Neural cell (in vitro differentiated cells): ENCODE results near the gene KYNU. TPM values are rescaled to one million over a fixed set of nuclear protein-coding genes. Genes with fewer than 3 reads are reported as not detected.

Experiments used
- H2AFZ ChIP-seq: fragments of 200-600, 300-800 bp; sonication (generic), shearing (Covaris generic); 2 replicates; pipeline ENCODE4 v1.6.0; 2014; ENCODE audit warnings: low read depth, mild to moderate bottlenecking, antibody characterized with exemption, low read length, moderate library complexity
- H3F3A ChIP-seq: fragments of 200-600 bp; shearing (Covaris generic); 2 replicates; pipeline ENCODE4 v1.6.1; 2016; ENCODE audit warnings: mild to moderate bottlenecking, moderate library complexity, mixed read lengths, antibody characterized with exemption, low read length; ENCODE audit not compliant: insufficient read depth, poor library complexity, severe bottlenecking
- H3K27ac ChIP-seq: fragments of 200-600, 300-800 bp; sonication (generic), shearing (Covaris generic); 2 replicates; pipeline ENCODE4 v1.5.1; 2014; ENCODE audit warnings: mild to moderate bottlenecking, low read length, moderate library complexity
- H3K27me3 ChIP-seq: fragments of 300-800, 200-600 bp; sonication (generic), shearing (Covaris generic); 2 replicates; pipeline ENCODE4 v1.6.0; 2014; ENCODE audit warnings: mild to moderate bottlenecking, low read depth, low read length, moderate library complexity; ENCODE audit not compliant: insufficient read depth
- H3K36me3 ChIP-seq: fragments of 300-800, 200-600 bp; sonication (generic), shearing (Covaris generic); 2 replicates; pipeline ENCODE4 v1.5.1; 2014; ENCODE audit warnings: mild to moderate bottlenecking, antibody characterized with exemption, low read length, moderate library complexity; ENCODE audit not compliant: insufficient read depth
- H3K4me2 ChIP-seq: fragments of 300-800, 200-600 bp; sonication (generic), shearing (Covaris generic); 2 replicates; pipeline ENCODE4 v1.6.0; 2014; ENCODE audit warnings: mild to moderate bottlenecking, low read length
- H3K4me3 ChIP-seq: fragments of 300-800, 200-600 bp; sonication (generic), shearing (Covaris generic); 2 replicates; pipeline ENCODE4 v1.5.1; 2014; ENCODE audit warnings: mild to moderate bottlenecking, low read length, moderate library complexity
- H3K79me2 ChIP-seq: fragments of 200-600 bp; shearing (Covaris generic); replicated peaks from 2 replicates; pipeline ENCODE4 v1.6.0; 2014; ENCODE audit warnings: mild to moderate bottlenecking, low read length, moderate library complexity; ENCODE audit not compliant: insufficient read depth
- H3K9ac ChIP-seq: fragments of 300-800, 200-600 bp; sonication (generic), shearing (Covaris generic); 2 replicates; pipeline ENCODE4 v1.6.1; 2016; ENCODE audit warnings: mild to moderate bottlenecking, low read length, mixed read lengths
- H3K9me2 ChIP-seq: fragments of 200-600 bp; shearing (Covaris generic); 2 replicates; pipeline ENCODE4 v1.6.1; 2016; ENCODE audit warnings: mild to moderate bottlenecking, low read length, mixed read lengths; ENCODE audit not compliant: insufficient read depth
- H3K9me3 ChIP-seq: fragments of 200-600, 300-800 bp; sonication (generic), shearing (Covaris generic); 2 replicates; pipeline ENCODE4 v1.6.1; 2016; ENCODE audit warnings: mild to moderate bottlenecking, mixed run types, low read length, moderate library complexity, mixed read lengths
- H4K20me1 ChIP-seq: fragments of 200-600 bp; shearing (Covaris generic); 2 replicates; pipeline ENCODE4 v1.6.1; 2016; ENCODE audit warnings: mild to moderate bottlenecking, mixed run types; ENCODE audit not compliant: insufficient read depth
- CTCF ChIP-seq: fragments of 450-650 bp; IDR thresholded peaks from 2 replicates; pipeline ENCODE4 v1.5.1; 2014; ENCODE audit warnings: antibody characterized with exemption, mild to moderate bottlenecking, moderate library complexity; ENCODE audit not compliant: poor library complexity, severe bottlenecking
- EP300 ChIP-seq: fragments of 450-650 bp; conservative IDR thresholded peaks from 2 replicates; pipeline ENCODE4 v1.6.1; 2014; ENCODE audit warnings: antibody characterized with exemption, mild to moderate bottlenecking, moderate library complexity; ENCODE audit not compliant: poor library complexity, severe bottlenecking
- EZH2 ChIP-seq: fragments of 200-600, 300-800 bp; shearing (Covaris generic), sonication (generic); IDR thresholded peaks from 2 replicates; pipeline ENCODE4 v1.6.1; 2014; ENCODE audit warnings: antibody characterized with exemption, low read length, borderline replicate concordance, mild to moderate bottlenecking; ENCODE audit not compliant: insufficient read depth, poor library complexity, severe bottlenecking
- MXI1 ChIP-seq: fragments of 450-650 bp; conservative IDR thresholded peaks from 2 replicates; pipeline ENCODE4 v1.6.1; 2014; ENCODE audit warnings: antibody characterized with exemption, mild to moderate bottlenecking; ENCODE audit not compliant: poor library complexity, severe bottlenecking
- POLR2AphosphoS5 ChIP-seq: IDR thresholded peaks from 2 replicates; pipeline ENCODE4 v1.6.1; 2012
- RAD21 ChIP-seq: fragments of 450-650 bp; conservative IDR thresholded peaks from 2 replicates; pipeline ENCODE4 v1.6.1; 2014; ENCODE audit warnings: antibody characterized with exemption, mild to moderate bottlenecking, moderate library complexity
- REST ChIP-seq: IDR thresholded peaks from 2 replicates; pipeline ENCODE4 v1.6.1; 2012; ENCODE audit warnings: borderline replicate concordance
- SMC3 ChIP-seq: fragments of 450-650 bp; conservative IDR thresholded peaks from 2 replicates; pipeline ENCODE4 v1.6.1; 2014; ENCODE audit warnings: antibody characterized with exemption, mild to moderate bottlenecking, moderate library complexity; ENCODE audit not compliant: poor library complexity
- TAF1 ChIP-seq: IDR thresholded peaks from 2 replicates; pipeline ENCODE4 v1.6.1; 2012; ENCODE audit warnings: low read depth
- polyA plus RNA-seq: library from polyadenylated mRNA; depleted of rRNA; stranded (reverse); fragments of >200 nt; gene quantifications from 2 replicates; pipeline ENCODE4 v1.2.3, GENCODE V29; 2014

The KYNU gene
- polyA plus RNA-seq, 1 donor from 2014 or later: 0.25 TPM

GRCh38 chr2:143083636-143084035, 206.2 kb downstream of the KYNU start:
- no peaks in the 10 kb centered on the region for H4K20me1 ChIP-seq
- H3K79me2 ChIP-seq: no peaks in the 10 kb centered on the region
- H3K27ac ChIP-seq: no peak overlapping the region
- H3K9me3 ChIP-seq: no peaks in the 10 kb centered on the region
- H3K9ac ChIP-seq: no peak overlapping the region
- H3K4me2 ChIP-seq: no peak overlapping the region
- no peaks in the 10 kb centered on the region for H3K9me2 ChIP-seq
- no peak overlapping the region for H2AFZ ChIP-seq
- no peaks in the 10 kb centered on the region for H3K36me3 ChIP-seq
- H3K27me3 ChIP-seq: no peaks in the 10 kb centered on the region
- no peaks in the 10 kb centered on the region for H3F3A ChIP-seq
- TF ChIP-seq EZH2 (no peak), SMC3 (no peak), REST (no peak), POLR2AphosphoS5 (no peak), MXI1 (no peak), RAD21 (no peak), CTCF (no peak), TAF1 (no peak), EP300 (no peak)
- no peak overlapping the region for H3K4me3 ChIP-seq

- no peaks in the 10 kb centered on the region for H3K36me3 ChIP-seq
- no peaks in the 10 kb centered on the region for H3F3A ChIP-seq
- H3K27ac ChIP-seq: no peak overlapping the region
- TF ChIP-seq SMC3 (no peak), POLR2AphosphoS5 (no peak), CTCF (no peak), TAF1 (no peak), RAD21 (no peak), MXI1 (no peak), REST (no peak), EP300 (no peak), EZH2 (no peak)
- H3K4me2 ChIP-seq: no peak overlapping the region
- no peaks in the 10 kb centered on the region for H3K79me2 ChIP-seq
- no peak overlapping the region for H2AFZ ChIP-seq
- H3K9me3 ChIP-seq: no peaks in the 10 kb centered on the region
- H3K4me3 ChIP-seq: no peak overlapping the region
- H3K9ac ChIP-seq: no peak overlapping the region
- no peaks in the 10 kb centered on the region for H3K27me3 ChIP-seq
- no peaks in the 10 kb centered on the region for H4K20me1 ChIP-seq
- no peaks in the 10 kb centered on the region for H3K9me2 ChIP-seq
These were observed 207.0 kb downstream of the KYNU start for GRCh38 chr2:143084462-143084861.
